GM18873 (cell line): ENCODE results near the gene HNRNPA1L2.
"Not testable (repeated sequence)": the region's sequence is repeated elsewhere in the genome, so short reads cannot be mapped to it uniquely, and the experiment has no call there.

Experiments used
- ATAC-seq: cut with Tn5 transposase; IDR thresholded peaks from one replicate; pipeline ENCODE4 v1.9.1; 2021; ENCODE audit warnings: mild to moderate bottlenecking, moderate library complexity, moderate number of reproducible peaks; ENCODE audit not compliant: unreplicated experiment, low FRiP score

The HNRNPA1L2 gene

DNA sequence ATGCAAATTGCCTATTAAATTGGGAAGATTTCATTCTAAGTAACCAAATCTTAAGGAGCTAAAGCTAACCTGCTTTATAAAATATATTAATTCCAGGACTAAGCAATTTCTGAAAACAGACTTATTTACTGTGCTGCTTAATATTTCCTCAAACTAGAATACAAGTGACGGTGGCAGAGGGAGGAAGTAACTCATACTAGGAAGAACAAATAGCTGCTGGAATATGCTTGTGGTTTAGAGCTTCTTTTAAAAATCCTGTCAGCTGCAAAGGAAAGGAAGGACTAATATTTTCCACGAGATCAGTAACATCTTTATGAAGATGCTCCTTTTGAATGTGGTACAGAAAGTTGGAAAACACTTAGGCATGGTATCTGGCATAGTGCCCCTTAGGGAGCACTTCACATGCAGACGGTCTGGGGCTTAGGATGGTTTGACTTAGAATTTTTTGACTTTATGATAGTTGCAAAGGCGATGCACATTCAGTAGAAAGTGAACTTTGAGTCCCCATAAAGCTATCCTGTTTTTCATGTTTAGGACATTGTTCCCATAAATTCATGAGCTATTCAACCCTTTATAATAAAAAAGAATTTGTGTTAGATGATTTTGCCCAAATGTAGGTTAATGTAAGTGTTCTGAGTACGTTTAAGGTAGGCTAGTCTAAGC, 3.4 kb upstream of the HNRNPA1L2 start:
- ATAC-seq = no peak

DNA sequence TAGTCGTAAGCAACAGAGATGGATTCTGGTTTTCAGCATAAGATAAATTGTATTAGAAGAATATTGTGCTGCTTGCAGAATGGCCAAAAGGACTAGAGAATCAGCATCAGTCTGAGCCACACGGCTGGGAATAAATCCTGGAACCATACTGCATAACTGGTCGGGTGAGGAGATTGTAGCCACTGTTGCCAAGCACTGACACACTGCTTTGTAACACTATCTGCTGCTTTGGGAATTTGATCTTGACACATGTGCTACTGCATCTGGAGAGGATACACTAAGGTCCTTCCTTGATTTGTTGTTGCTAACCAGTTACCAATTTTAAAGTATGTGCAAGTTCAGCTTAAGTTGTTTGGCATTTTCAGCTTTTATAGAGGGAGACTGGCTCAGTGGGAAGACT, 1.9 kb downstream of the HNRNPA1L2 start:
- ATAC-seq = no peak

DNA sequence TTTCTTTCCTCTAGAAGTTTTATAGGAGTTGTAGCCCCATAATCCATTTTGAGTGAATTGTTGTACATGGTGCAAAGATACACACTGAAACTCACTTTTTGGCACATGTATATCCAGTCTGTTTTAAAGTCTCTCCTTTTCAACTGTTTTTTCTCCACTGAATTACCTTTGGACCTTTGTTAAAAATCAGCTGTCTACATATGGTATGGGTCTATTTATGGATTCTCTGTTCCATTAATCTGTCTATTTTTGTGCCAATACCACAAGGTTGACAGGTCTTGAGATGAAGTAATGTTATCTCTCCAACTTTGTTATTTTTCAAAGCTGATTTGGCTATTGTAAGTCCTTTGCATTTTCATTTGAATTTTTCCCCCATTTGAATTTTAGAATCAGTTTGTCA, 4.7 kb downstream of the HNRNPA1L2 start:
- ATAC-seq = no peak

DNA sequence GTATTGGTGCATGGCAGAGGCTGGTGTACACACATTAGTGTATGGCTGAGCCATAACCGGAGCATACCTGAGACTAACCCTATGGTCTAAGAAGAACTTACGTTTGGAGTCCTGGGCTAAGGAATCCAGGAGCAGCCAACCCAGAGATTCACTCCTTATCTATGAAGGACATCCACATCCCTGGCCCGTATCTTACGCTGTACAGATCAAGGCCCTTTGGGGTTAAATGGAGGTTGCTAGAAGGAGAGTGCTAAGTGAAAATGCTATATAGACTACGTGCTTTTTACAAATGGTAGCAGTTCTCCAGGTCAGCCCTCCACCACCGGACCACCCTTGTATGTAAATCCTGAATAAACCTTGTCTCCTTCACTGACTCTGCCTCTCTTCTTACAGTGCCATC, 8.5 kb downstream of the HNRNPA1L2 start:
- ATAC-seq = no peak

DNA sequence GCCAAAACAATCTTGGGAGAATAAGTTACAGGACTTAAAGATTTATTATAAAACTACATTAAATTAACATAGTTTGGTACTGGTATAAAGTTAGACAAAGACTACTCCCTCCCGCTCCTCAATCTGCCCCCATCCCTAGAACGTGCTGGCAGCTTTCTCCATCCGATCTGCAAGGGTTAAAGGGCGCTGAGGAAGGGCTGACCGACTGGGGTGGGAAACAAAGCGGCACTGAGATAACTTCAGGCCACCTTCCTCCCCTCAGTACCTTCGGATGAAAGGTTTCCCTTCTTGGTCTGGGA, 9.6 kb downstream of the HNRNPA1L2 start:
- no peak for ATAC-seq

DNA sequence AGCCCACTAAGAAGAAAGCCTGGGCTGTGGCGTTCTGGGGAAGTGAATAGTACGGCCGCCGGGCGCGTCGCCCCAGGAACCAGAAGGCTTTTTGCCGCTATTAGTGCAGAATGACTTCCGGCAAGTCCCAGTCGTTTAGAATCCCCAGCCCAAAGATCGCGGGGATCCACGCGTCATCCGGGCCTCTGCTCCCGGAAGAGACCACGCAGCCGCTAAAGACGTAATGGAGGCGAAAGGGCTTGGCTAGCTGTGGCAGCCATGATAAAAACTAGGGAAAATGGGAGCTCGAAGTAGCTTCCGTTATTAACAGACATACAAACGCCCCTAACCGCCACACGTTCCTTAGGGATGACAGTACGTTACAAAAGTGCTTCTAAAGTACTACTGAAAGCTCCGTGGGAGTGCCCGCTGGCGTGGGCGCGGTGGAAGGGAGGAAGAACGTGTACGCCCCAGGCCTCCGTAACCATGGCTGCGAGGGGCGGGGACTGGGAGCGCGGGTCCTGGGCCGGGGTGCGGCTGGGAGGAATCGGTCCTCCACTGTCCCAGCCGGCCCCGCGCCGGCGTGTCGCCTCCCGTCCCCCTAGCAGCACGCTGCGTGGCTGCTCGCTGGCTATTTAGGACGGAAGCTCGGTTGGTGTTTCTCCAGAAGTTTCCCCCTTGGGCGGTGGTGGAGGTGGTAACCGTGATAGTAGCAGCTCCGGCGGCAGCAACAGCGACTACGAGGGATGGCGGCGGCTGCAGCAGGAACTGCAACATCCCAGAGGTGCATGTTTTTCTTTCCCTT, 10.2 kb downstream of the HNRNPA1L2 start, which contains the start of gene SUGT1:
TSS of gene SUGT1 (plus strand) at position 641 of the 784 bp plus-strand sequence. CDS start at position 726, 85 bp downstream.
- peak; percentile 90 for ATAC-seq

DNA sequence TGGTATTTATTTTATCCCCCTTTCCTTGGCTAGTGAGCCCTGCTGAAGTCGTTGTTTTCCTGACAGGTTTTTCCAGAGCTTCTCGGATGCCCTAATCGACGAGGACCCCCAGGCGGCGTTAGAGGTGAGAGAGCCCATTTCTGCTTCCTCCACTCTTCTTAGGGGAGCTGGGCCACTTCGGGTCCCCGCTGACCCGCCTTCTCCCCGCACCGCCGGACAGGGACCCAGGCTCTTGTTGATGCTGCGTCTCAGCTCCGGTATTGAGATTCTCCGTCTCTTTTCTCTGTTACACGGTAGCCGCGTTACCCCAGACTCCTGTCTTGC, 10.7 kb downstream of the HNRNPA1L2 start:
- ATAC-seq = peak; percentile 31

DNA sequence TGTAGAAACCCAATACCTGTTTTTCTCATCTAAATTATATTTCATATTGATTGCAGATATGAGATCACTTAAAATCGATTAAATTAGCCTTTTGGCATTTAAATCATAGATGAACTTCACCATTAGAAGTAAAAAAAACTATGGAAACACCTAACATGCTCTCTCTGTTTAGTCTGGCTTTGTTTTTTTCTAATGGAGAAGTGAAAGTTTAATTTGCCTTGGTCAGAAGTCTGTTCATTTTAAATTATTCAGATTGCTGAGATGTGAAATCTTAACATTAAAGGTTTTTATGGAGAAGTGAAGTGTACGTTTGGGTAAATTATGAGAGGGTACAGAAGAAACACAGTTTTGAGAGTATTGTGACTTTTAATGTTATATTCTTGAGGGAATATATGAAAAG, 17.1 kb downstream of the HNRNPA1L2 start:
- ATAC-seq = no peak

DNA sequence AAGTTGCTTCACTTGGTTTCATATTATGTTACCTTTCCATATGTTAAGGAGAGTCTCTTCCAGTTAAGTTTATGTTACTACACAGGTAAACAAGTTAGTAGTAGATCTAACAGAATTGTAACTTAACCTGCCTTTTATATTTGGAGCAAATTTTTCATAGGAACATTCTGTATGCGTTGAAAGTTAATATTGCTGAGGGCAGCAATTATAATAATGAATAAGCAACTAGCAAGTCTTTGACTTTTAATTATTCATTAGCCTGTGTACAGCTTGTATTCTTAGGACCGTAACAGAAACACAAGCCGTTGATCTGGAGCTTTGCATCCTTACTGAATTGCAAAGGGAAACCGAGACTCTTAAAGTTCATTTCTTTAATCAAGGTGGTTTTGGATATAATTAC, 22.0 kb downstream of the HNRNPA1L2 start:
- ATAC-seq = no peak

DNA sequence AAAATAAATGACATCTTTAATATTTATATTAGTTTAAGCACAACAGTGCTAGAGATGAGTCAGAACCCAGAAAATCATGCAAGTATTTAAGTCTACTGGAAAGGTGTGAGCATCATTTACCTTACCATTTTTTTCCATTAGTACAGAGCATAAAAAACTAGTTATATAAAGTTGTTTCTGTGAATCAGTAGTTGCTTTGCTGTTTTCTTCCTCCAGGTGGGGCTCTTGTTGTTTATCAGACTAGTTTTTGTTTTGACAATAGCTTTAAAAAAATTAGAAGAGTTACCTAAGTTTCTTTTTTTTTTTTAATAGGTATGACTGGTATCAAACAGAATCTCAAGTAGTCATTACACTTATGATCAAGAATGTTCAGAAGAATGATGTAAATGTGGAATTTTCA, 23.1 kb downstream of the HNRNPA1L2 start:
- no peak for ATAC-seq

DNA sequence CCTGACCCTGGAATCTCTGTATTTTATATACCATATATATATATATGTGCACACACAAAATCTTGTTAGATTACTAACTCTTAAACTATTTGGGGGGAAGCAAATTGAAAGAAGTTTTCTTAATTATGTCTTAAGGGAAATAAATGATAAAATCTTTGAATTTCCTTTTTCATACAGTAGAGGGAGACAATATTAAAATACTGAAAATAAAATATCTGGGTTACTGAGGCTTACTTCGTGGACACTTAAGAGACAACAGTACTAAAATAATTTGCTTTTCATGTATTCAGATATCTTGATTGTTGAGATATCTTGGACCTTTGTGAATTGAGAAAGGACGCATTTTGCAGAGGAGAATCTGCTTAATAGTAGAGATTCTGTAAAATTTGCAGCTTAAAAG, 27.4 kb downstream of the HNRNPA1L2 start:
- no peak for ATAC-seq

DNA sequence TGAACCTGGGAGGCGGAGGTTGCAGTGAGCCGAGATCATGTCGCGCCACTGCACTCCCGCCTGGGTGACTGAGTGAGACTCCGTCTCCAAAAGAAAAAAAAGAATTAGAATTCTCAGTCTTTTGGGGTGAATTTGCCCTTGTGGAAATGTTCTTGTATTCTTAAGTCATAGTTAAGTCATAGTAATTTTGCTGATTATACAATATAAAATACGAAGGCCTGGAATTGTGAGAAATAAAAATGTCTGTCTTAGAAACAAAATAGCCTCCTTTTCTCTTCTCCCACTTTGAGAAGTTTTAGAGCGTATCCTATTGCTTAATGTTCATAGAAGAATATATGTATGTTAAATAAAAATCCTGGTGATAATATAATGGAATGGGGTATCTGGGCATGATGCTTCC, 28.5 kb downstream of the HNRNPA1L2 start:
- ATAC-seq = no peak

DNA sequence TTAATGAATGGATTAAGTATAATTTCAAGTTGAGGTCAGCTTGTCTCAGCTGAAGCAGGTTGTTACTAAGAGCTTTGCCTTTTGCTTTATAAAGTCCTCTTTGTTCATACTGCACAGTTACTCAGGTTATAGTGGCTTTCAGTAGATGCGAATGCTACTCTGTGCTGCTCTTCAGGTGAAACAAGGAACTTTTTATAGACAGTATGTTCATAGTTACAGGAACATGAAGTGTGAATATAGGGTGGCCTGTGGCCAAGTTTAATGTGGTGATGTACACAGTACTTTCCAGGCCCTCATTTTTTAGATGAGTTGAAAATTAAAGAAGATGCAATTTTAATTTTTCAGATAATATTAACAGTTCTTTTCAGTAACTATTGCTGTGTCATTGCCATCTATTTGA, 31.2 kb downstream of the HNRNPA1L2 start:
- no peak for ATAC-seq

DNA sequence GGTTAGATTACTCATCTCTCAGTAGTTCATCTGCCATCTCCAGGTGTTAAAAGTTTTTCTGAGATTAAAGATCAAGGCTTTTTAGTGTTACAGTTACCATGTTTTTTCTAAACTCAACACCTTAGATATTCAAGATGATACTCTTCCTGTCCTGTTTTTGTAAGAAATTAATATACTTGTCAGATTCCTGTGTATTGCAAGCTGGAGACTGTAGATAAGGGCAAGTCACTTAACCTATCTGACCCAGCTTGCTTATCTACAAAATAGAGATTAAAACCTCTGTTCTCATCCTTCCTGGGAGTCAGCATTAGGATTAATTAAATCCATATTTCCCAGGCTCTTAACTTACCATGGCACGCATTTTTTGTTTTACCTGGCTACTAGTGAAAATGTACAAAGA, 35.6 kb downstream of the HNRNPA1L2 start:
- ATAC-seq = no peak

DNA sequence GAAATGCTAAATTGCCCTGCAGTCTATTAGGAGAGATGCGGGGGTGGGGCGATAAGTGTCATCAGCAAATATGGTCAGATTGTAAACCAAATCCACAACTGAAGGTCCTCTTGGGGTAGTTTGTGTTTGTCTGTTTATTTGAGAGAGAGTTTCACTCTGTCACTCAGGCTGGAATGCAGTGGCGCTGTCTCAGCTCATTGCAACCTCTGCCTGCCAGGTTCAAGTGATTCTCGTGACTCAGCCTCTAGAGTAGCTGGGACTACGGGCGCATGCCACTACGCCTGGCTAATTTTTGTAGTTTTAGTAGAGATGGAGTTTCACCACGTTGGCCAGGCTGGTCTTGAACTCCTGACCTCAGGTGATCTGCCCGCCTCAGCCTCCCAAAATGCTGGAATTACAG, 43.6 kb downstream of the HNRNPA1L2 start:
- not testable (repeated sequence) for ATAC-seq

DNA sequence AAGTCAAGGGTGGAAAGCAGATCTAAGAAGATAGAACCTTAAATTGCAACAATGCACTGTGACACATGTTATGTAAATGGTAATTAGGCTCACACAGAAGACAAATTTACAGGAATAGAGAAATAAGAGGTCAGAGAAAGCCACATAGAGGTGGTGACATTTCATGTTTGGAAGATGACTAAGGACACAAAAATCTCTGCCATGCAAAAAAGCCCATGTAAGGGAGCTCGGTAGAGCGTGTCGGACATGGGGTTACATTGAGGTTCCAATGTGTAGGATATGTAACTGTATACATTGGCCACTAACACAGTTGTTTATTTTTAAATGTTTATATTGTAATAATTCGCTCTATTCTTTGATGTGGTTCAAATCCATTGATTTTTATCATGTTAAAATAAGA, 44.1 kb downstream of the HNRNPA1L2 start:
- no peak for ATAC-seq
